Measurements from ENCODE around the gene SELENOM. TPM values are rescaled to one million over a fixed set of nuclear protein-coding genes. Genes with fewer than 3 reads are reported as not detected.

The SELENOM gene
- total and polyA plus RNA-seq, 2 of the 8 experiments (the other 6 are each of a cell fraction or from before 2014, with no cell fraction given): 22.7 to 40.0 TPM

DNA sequence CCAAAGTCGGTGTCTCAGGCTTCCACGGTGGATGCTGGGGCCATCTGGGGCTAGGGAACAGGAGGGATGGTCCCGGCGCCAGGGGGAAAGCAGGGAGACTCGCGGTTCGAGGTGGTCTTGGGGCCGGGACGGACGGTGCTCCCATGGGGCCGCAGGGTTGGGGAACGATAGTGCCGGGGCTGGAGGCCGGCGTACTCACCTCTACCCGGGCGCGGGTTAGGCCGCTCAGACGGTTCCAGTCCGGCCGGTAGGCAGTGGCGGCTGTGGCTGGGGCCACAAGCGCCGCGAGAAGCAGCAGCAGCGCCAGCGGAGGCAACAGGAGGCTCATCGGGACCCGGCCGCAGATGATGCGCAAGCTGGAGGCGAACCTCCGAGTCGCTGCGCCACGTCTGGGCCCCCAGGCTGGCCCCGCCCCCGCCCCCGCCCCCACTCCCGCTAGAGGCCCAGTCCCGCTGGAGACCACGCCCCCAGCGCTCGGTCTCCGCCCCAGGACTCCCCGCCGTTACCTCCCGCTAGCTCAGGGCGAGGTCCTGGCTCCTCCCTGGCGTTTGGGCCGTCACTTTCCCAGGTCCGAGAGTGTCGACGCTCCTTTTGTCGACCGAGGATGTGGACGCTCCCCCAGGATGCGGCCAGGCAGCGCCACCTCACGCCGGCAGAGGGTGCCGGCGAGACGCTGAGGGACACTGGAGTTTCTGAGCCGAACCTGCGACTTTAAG, at the start of gene SELENOM (continued):
- TF ChIP-seq, protein P1, sequence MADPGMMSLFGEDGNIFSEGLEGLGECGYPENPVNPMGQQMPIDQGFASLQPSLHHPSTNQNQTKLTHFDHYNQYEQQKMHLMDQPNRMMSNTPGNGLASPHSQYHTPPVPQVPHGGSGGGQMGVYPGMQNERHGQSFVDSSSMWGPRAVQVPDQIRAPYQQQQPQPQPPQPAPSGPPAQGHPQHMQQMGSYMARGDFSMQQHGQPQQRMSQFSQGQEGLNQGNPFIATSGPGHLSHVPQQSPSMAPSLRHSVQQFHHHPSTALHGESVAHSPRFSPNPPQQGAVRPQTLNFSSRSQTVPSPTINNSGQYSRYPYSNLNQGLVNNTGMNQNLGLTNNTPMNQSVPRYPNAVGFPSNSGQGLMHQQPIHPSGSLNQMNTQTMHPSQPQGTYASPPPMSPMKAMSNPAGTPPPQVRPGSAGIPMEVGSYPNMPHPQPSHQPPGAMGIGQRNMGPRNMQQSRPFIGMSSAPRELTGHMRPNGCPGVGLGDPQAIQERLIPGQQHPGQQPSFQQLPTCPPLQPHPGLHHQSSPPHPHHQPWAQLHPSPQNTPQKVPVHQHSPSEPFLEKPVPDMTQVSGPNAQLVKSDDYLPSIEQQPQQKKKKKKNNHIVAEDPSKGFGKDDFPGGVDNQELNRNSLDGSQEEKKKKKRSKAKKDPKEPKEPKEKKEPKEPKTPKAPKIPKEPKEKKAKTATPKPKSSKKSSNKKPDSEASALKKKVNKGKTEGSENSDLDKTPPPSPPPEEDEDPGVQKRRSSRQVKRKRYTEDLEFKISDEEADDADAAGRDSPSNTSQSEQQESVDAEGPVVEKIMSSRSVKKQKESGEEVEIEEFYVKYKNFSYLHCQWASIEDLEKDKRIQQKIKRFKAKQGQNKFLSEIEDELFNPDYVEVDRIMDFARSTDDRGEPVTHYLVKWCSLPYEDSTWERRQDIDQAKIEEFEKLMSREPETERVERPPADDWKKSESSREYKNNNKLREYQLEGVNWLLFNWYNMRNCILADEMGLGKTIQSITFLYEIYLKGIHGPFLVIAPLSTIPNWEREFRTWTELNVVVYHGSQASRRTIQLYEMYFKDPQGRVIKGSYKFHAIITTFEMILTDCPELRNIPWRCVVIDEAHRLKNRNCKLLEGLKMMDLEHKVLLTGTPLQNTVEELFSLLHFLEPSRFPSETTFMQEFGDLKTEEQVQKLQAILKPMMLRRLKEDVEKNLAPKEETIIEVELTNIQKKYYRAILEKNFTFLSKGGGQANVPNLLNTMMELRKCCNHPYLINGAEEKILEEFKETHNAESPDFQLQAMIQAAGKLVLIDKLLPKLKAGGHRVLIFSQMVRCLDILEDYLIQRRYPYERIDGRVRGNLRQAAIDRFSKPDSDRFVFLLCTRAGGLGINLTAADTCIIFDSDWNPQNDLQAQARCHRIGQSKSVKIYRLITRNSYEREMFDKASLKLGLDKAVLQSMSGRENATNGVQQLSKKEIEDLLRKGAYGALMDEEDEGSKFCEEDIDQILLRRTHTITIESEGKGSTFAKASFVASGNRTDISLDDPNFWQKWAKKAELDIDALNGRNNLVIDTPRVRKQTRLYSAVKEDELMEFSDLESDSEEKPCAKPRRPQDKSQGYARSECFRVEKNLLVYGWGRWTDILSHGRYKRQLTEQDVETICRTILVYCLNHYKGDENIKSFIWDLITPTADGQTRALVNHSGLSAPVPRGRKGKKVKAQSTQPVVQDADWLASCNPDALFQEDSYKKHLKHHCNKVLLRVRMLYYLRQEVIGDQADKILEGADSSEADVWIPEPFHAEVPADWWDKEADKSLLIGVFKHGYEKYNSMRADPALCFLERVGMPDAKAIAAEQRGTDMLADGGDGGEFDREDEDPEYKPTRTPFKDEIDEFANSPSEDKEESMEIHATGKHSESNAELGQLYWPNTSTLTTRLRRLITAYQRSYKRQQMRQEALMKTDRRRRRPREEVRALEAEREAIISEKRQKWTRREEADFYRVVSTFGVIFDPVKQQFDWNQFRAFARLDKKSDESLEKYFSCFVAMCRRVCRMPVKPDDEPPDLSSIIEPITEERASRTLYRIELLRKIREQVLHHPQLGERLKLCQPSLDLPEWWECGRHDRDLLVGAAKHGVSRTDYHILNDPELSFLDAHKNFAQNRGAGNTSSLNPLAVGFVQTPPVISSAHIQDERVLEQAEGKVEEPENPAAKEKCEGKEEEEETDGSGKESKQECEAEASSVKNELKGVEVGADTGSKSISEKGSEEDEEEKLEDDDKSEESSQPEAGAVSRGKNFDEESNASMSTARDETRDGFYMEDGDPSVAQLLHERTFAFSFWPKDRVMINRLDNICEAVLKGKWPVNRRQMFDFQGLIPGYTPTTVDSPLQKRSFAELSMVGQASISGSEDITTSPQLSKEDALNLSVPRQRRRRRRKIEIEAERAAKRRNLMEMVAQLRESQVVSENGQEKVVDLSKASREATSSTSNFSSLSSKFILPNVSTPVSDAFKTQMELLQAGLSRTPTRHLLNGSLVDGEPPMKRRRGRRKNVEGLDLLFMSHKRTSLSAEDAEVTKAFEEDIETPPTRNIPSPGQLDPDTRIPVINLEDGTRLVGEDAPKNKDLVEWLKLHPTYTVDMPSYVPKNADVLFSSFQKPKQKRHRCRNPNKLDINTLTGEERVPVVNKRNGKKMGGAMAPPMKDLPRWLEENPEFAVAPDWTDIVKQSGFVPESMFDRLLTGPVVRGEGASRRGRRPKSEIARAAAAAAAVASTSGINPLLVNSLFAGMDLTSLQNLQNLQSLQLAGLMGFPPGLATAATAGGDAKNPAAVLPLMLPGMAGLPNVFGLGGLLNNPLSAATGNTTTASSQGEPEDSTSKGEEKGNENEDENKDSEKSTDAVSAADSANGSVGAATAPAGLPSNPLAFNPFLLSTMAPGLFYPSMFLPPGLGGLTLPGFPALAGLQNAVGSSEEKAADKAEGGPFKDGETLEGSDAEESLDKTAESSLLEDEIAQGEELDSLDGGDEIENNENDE (IDR thresholded peaks at IDR 0.05; ENCODE audit: insufficient replicate concordance, low read length): no peak
- TF ChIP-seq KDM5A (IDR thresholded peaks at IDR 0.05; ENCODE audit: low read length) (no peak), NRF1 (IDR thresholded peaks at IDR 0.05; ENCODE audit: low read depth, low read length) (0 out of 2 replicates have a peak, but pooled peaks have one; percentile 21), CREB1 (IDR thresholded peaks at IDR 0.05) (peak; percentile 95), TAF1 (IDR thresholded peaks at IDR 0.05; ENCODE audit: low read depth, low read length) (peak; percentile 55; the same call in 1 of the 2 replicates), CHD2 (IDR thresholded peaks at IDR 0.05; ENCODE audit: low read length) (no peak)
- TF ChIP-seq, protein P2, sequence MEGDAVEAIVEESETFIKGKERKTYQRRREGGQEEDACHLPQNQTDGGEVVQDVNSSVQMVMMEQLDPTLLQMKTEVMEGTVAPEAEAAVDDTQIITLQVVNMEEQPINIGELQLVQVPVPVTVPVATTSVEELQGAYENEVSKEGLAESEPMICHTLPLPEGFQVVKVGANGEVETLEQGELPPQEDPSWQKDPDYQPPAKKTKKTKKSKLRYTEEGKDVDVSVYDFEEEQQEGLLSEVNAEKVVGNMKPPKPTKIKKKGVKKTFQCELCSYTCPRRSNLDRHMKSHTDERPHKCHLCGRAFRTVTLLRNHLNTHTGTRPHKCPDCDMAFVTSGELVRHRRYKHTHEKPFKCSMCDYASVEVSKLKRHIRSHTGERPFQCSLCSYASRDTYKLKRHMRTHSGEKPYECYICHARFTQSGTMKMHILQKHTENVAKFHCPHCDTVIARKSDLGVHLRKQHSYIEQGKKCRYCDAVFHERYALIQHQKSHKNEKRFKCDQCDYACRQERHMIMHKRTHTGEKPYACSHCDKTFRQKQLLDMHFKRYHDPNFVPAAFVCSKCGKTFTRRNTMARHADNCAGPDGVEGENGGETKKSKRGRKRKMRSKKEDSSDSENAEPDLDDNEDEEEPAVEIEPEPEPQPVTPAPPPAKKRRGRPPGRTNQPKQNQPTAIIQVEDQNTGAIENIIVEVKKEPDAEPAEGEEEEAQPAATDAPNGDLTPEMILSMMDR (IDR thresholded peaks at IDR 0.05; ENCODE audit: control extremely low read depth in 1 of 3, insufficient read depth in 1 of 3, low read depth in 1 of 3, low read length in 3 of 3): peak; percentile 75 to 83 (median 76)
